BLaER1 (cell line): Measurements from ENCODE around the gene ZNF609.
A peak's percentile ranks its signal among the peaks of the same experiment; 100 is the strongest.

Experiments used
- H3K27ac ChIP-seq: shearing (Covaris generic); formaldehyde crosslinking; 2 replicates; pipeline ENCODE4 v1.8.1; 2022
- H3K27me3 ChIP-seq: shearing (Covaris generic); formaldehyde crosslinking; 2 replicates; pipeline ENCODE4 v1.8.1; 2022
- H3K36me3 ChIP-seq: shearing (Covaris generic); formaldehyde crosslinking; 2 replicates; pipeline ENCODE4 v1.8.1; 2022
- H3K4me1 ChIP-seq: shearing (Covaris generic); formaldehyde crosslinking; 2 replicates; pipeline ENCODE4 v1.8.1; 2022
- H3K4me2 ChIP-seq: shearing (Covaris generic); formaldehyde crosslinking; 2 replicates; pipeline ENCODE4 v1.8.1; 2022
- H3K4me3 ChIP-seq: shearing (Covaris generic); formaldehyde crosslinking; 2 replicates; pipeline ENCODE4 v1.8.1; 2022
- H3K9ac ChIP-seq: shearing (Covaris generic); formaldehyde crosslinking; 2 replicates; pipeline ENCODE4 v1.8.1; 2022
- H3K9me3 ChIP-seq: shearing (Covaris generic); formaldehyde crosslinking; 2 replicates; pipeline ENCODE4 v1.8.1; 2022
- H4K20me1 ChIP-seq: shearing (Covaris generic); formaldehyde crosslinking; 2 replicates; pipeline ENCODE4 v1.8.1; 2022
- Cebpa-rat ChIP-seq: shearing (Covaris generic); IDR thresholded peaks from 2 replicates; pipeline ENCODE4 v1.8.1; 2022

The ZNF609 gene

DNA sequence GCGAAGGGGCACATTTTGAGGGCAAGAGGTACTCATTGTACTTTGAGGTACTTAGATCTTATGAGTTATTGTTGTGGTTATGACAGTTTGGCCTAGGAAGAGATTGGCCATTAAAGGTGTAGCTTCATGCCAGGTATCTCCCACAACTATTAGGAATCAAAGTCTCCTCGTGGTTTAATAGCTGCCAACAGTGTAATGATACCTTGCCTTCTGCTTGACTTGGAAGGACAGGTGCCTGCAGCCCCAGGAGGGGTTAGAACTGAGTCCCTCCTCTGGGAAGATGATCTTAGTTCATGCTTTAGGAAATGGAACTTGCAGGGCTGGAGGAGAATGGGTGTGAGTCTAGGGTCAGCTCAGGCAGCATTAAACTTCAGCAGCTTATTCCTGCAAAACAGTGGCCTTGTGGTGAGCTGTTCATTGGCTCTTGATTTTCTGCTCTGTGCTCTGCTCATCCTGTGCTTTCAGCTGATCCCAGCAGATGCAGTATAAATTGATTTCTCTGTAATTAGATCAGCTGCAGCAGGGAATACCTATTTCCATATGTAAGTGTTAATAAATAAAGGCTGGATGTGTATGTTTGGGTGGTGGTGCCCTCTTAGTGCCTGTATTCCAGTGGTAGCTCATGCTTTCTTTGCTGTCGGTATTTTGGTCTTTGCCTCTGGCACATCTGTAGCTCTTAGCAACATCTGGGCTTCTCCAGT lies 40.5 kb downstream of the ZNF609 start:
- no peaks in the 10 kb centered on the region for H3K27me3 ChIP-seq
- H3K4me1 ChIP-seq: peaks cover 26% of the 10 kb centered on the region
- no peak for TF ChIP-seq Cebpa-rat
- H3K9me3 ChIP-seq: no peaks in the 10 kb centered on the region
- no peak overlapping the region for H3K9ac ChIP-seq
- no peak overlapping the region for H3K4me3 ChIP-seq
- H3K27ac ChIP-seq: no peak overlapping the region
- H3K36me3 ChIP-seq: peaks cover 97% of the 10 kb centered on the region
- H3K4me2 ChIP-seq: no peak overlapping the region
- H4K20me1 ChIP-seq: peaks cover 99% of the 10 kb centered on the region

GRCh38 chr15:64501396-64501715 lies 41.0 kb downstream of the ZNF609 start:
- H3K4me1 ChIP-seq: peaks cover 26% of the 10 kb centered on the region
- TF ChIP-seq Cebpa-rat: no peak
- H3K4me3 ChIP-seq: no peak overlapping the region
- no peaks in the 10 kb centered on the region for H3K9me3 ChIP-seq
- H3K27me3 ChIP-seq: no peaks in the 10 kb centered on the region
- no peak overlapping the region for H3K9ac ChIP-seq
- peaks cover 99% of the 10 kb centered on the region for H4K20me1 ChIP-seq
- no peak overlapping the region for H3K4me2 ChIP-seq
- peaks cover 95% of the 10 kb centered on the region for H3K36me3 ChIP-seq
- H3K27ac ChIP-seq: no peak overlapping the region

DNA sequence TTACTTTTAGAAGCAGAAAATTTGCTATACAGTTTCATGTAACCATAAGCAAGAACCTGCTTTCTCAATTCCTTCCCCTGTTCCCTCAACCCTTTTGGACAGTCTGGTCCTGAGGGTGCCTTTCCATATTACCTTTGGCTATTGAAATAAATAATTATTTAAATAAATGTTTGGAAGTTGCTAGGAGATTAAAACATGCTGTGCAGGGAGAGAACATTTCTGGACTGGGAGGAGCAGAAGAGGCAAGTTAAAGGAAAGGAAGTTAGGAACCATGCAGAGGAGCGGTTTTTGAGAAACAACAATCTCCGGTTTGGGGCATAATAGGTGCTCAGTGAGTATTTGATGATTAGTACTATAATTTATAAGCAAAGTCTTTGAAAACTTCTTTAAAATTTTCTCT lies 41.8 kb downstream of the ZNF609 start:
- TF ChIP-seq Cebpa-rat: no peak
- Histone ChIP-seq H3K4me2 (no peak overlapping the region), H3K9me3 (no peaks in the 10 kb centered on the region), H3K36me3 (peaks cover 87% of the 10 kb centered on the region), H3K27ac (no peak overlapping the region), H3K27me3 (no peaks in the 10 kb centered on the region), H4K20me1 (peaks cover 99% of the 10 kb centered on the region), H3K4me3 (no peak overlapping the region), H3K4me1 (peaks cover 34% of the 10 kb centered on the region), H3K9ac (no peak overlapping the region)

DNA sequence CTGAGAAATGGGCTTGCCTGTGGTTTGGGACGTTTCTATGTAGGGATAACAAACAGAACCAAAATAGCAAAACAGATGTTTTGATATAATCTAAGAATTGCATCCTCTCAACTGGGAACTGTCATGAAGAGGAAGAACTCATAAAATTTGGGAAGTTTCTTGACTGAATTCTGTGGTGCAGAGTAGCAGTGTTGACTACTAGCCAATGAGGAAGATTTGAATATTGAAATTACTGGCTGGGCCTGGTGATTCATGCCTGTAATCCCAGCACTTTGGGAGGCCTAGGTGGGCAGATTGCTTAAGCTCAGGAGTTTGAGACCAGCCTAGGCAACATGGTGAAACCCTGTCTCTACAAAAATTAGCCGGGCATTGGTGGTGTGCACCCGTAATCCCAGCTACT lies 42.2 kb downstream of the ZNF609 start:
- peaks cover 38% of the 10 kb centered on the region for H3K4me1 ChIP-seq

GRCh38 chr15:64503197-64503596 lies 42.8 kb downstream of the ZNF609 start:
- no peaks in the 10 kb centered on the region for H3K9me3 ChIP-seq
- H3K27ac ChIP-seq: peak overlapping the region; percentile 36; the same call in 1 of the 2 replicates
- no peak for TF ChIP-seq Cebpa-rat
- H4K20me1 ChIP-seq: peaks cover 99% of the 10 kb centered on the region
- no peaks in the 10 kb centered on the region for H3K27me3 ChIP-seq
- no peak overlapping the region for H3K4me3 ChIP-seq
- H3K4me2 ChIP-seq: peak overlapping the region; percentile 52
- peaks cover 77% of the 10 kb centered on the region for H3K36me3 ChIP-seq
- peak overlapping the region; percentile 58; the same call in 1 of the 2 replicates for H3K9ac ChIP-seq
- peaks cover 45% of the 10 kb centered on the region for H3K4me1 ChIP-seq

More for the DNA sequence above, 42.2 kb downstream of the ZNF609 start:
- Histone ChIP-seq H3K9ac (no peak overlapping the region; the same call in 1 of the 2 replicates), H3K4me3 (no peak overlapping the region), H3K9me3 (no peaks in the 10 kb centered on the region), H3K36me3 (peaks cover 83% of the 10 kb centered on the region), H4K20me1 (peaks cover 99% of the 10 kb centered on the region), H3K27ac (no peak overlapping the region), H3K27me3 (no peaks in the 10 kb centered on the region), H3K4me2 (peak overlapping the region; percentile 52)
- TF ChIP-seq Cebpa-rat: no peak

DNA sequence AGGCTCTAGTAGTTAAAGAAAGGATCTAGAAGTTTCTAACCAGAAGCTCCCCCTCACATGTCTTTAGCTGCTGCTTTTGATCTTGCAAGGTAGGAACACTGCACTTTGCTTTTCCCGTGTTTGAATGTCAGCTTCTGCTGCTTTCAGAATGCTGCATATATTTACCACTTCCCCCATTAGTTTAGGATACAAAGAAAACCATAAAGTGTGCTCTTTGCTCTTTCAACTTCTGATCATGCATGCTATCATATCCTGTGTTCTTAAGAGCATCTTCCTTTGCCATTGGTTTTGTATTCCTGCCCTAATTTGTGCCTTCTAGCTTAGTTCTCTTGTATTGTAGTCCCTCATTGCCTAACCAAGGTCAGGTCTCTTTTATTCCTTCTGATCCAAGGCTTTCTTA lies 43.3 kb downstream of the ZNF609 start:
- H3K4me1 ChIP-seq: peaks cover 49% of the 10 kb centered on the region
- H3K36me3 ChIP-seq: peaks cover 74% of the 10 kb centered on the region
- no peak overlapping the region for H3K4me3 ChIP-seq
- H3K4me2 ChIP-seq: peak overlapping the region; percentile 52
- no peaks in the 10 kb centered on the region for H3K27me3 ChIP-seq
- no peak for TF ChIP-seq Cebpa-rat
- peak overlapping the region; percentile 36; the same call in 1 of the 2 replicates for H3K27ac ChIP-seq
- peak overlapping the region; percentile 58; the same call in 1 of the 2 replicates for H3K9ac ChIP-seq
- H4K20me1 ChIP-seq: peaks cover 99% of the 10 kb centered on the region
- no peaks in the 10 kb centered on the region for H3K9me3 ChIP-seq

GRCh38 chr15:64507293-64507802 lies 47.0 kb downstream of the ZNF609 start:
- H3K9ac ChIP-seq: peak overlapping the region; percentile 33; the same call in 1 of the 2 replicates

GRCh38 chr15:64507845-64508244 lies 47.5 kb downstream of the ZNF609 start:
- H3K4me3 ChIP-seq: no peak overlapping the region
- no peak for TF ChIP-seq Cebpa-rat
- H3K27me3 ChIP-seq: no peaks in the 10 kb centered on the region
- peaks cover 34% of the 10 kb centered on the region for H3K4me1 ChIP-seq
- H3K27ac ChIP-seq: peak overlapping the region; percentile 40; the same call in 1 of the 2 replicates
- peak overlapping the region; percentile 33; the same call in 1 of the 2 replicates for H3K9ac ChIP-seq
- no peaks in the 10 kb centered on the region for H3K9me3 ChIP-seq
- peaks cover 94% of the 10 kb centered on the region for H4K20me1 ChIP-seq
- H3K4me2 ChIP-seq: peak overlapping the region; percentile 66
- H3K36me3 ChIP-seq: peaks cover 48% of the 10 kb centered on the region

More at GRCh38 chr15:64507293-64507802, 47.0 kb downstream of the ZNF609 start:
- Histone ChIP-seq H3K4me1 (peaks cover 39% of the 10 kb centered on the region), H3K27ac (peak overlapping the region; percentile 40; the same call in 1 of the 2 replicates), H3K27me3 (no peaks in the 10 kb centered on the region), H3K9me3 (no peaks in the 10 kb centered on the region), H3K36me3 (peaks cover 52% of the 10 kb centered on the region), H4K20me1 (peaks cover 96% of the 10 kb centered on the region), H3K4me2 (peak overlapping the region; percentile 66), H3K4me3 (no peak overlapping the region)
- no peak for TF ChIP-seq Cebpa-rat

GRCh38 chr15:64513823-64514222 lies 53.4 kb downstream of the ZNF609 start:
- peaks cover 47% of the 10 kb centered on the region for H3K36me3 ChIP-seq
- H3K27ac ChIP-seq: no peak overlapping the region
- H3K9me3 ChIP-seq: no peaks in the 10 kb centered on the region
- no peak for TF ChIP-seq Cebpa-rat
- H3K4me2 ChIP-seq: no peak overlapping the region
- no peak overlapping the region for H3K4me3 ChIP-seq
- H4K20me1 ChIP-seq: peaks cover 91% of the 10 kb centered on the region
- H3K9ac ChIP-seq: no peak overlapping the region
- no peaks in the 10 kb centered on the region for H3K27me3 ChIP-seq
- H3K4me1 ChIP-seq: peaks cover 10% of the 10 kb centered on the region

GRCh38 chr15:64515196-64515595 lies 54.8 kb downstream of the ZNF609 start:
- Histone ChIP-seq H3K4me1 (peaks cover 9% of the 10 kb centered on the region; the same call in 1 of the 2 replicates), H3K9me3 (no peaks in the 10 kb centered on the region), H3K36me3 (peaks cover 38% of the 10 kb centered on the region), H4K20me1 (peaks cover 92% of the 10 kb centered on the region), H3K4me3 (no peak overlapping the region), H3K27ac (no peak overlapping the region), H3K9ac (no peak overlapping the region), H3K27me3 (no peaks in the 10 kb centered on the region), H3K4me2 (no peak overlapping the region)
- TF ChIP-seq Cebpa-rat: no peak
